Thyroid gland (tissue), 4 donors: ENCODE data around the gene CMTR1.

ENCODE experiments used
- CTCF ChIP-seq, 6 experiments: fragments of 200-600 bp in 3 of 6; fragments of 450-650 bp in 3 of 6; sonication (generic) in 3 of 6; IDR thresholded peaks; one replicate each; pipeline ENCODE4 v1.5.1; 2016 to 2019; ENCODE audit warnings: antibody characterized with exemption in 6 of 6, mild to moderate bottlenecking in 2 of 6, inconsistent platforms in 1 of 6, moderate library complexity in 1 of 6
- POLR2A ChIP-seq, 2 donors: fragments of 450-650 bp; IDR thresholded peaks; one replicate each; pipeline ENCODE4 v1.6.1; 2017; ENCODE audit warnings: antibody characterized with exemption in 2 of 2, mild to moderate bottlenecking in 2 of 2, moderate library complexity in 1 of 2

GRCh38 chr6:37454420-37455140 is 21.6 kb downstream of the CMTR1 start:
- TF ChIP-seq CTCF (IDR thresholded peaks at IDR 0.05) (no peak), POLR2A (IDR thresholded peaks at IDR 0.05) (no peak)
